ENCODE data around the gene UMPS.

DNA sequence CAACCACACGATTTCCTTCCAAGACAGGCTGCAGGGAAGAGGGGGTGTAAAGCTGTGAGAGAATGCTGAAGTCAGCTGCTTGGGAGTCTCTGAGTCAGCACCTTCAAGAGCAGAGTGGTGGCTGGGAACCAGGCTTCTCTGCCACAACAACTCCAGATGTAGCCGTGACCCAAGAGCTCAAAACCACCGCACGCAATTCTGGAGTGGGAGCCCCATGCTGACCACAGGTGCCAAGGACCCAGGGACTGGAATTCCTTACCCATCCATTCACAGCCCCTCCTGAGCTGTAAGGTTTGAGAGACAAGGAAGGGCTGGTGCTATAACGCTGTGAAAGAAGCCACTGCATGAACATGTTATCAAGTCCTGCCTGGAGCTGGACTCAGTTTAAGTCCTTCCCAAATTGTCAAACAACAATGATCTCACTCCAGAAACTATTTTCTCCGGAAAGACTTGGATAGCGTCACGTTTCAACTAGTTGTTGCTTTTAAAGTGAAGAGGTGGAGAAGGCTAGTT, 61.4 kb downstream of the UMPS start:
- TF ChIP-seq, protein P1, sequence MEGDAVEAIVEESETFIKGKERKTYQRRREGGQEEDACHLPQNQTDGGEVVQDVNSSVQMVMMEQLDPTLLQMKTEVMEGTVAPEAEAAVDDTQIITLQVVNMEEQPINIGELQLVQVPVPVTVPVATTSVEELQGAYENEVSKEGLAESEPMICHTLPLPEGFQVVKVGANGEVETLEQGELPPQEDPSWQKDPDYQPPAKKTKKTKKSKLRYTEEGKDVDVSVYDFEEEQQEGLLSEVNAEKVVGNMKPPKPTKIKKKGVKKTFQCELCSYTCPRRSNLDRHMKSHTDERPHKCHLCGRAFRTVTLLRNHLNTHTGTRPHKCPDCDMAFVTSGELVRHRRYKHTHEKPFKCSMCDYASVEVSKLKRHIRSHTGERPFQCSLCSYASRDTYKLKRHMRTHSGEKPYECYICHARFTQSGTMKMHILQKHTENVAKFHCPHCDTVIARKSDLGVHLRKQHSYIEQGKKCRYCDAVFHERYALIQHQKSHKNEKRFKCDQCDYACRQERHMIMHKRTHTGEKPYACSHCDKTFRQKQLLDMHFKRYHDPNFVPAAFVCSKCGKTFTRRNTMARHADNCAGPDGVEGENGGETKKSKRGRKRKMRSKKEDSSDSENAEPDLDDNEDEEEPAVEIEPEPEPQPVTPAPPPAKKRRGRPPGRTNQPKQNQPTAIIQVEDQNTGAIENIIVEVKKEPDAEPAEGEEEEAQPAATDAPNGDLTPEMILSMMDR (IDR thresholded peaks at IDR 0.05), result no peak
- no peak for TF ChIP-seq EZH2 (IDR thresholded peaks at IDR 0.05)
